Measurements from ENCODE around the gene STXBP5.

The STXBP5 gene

DNA sequence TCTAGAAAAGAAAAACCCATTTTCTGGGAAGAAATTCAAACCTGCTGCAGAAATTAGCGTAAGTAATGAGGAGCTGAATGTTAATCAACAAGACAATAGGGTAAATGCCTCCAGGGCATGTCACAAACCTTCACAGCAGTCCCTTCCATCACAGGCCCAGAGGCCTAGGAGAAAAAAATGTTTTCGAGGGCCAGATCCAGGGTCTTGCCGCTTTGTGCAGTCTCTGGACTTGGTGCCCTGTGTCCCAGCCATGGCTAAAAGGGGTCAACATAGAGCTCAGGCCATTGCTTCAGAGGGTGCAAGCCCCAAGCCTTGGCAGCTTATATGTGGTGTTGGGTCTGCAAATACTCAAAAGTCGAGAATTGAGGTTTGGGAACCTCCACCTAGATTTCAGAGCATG is 99.8 kb downstream of the STXBP5 start:
- peaks cover 6% of the 10 kb centered on the region for H3K9me3 Mint-ChIP-seq
- no peaks in the 10 kb centered on the region for H3K27me3 Mint-ChIP-seq
- H3K36me3 Mint-ChIP-seq (ENCODE audit: insufficient read depth): peaks cover 3% of the 10 kb centered on the region
- no peak for ATAC-seq (replicated peaks; ENCODE audit: extremely low read depth, poor library complexity, severe bottlenecking)
- no peak overlapping the region for H3K4me3 Mint-ChIP-seq
- H3K27ac Mint-ChIP-seq (ENCODE audit: low read depth): no peak overlapping the region
- H3K4me1 Mint-ChIP-seq: peaks cover 12% of the 10 kb centered on the region
- no peak for DNase-seq (ENCODE audit: low spot score in 2 of 2)

DNA sequence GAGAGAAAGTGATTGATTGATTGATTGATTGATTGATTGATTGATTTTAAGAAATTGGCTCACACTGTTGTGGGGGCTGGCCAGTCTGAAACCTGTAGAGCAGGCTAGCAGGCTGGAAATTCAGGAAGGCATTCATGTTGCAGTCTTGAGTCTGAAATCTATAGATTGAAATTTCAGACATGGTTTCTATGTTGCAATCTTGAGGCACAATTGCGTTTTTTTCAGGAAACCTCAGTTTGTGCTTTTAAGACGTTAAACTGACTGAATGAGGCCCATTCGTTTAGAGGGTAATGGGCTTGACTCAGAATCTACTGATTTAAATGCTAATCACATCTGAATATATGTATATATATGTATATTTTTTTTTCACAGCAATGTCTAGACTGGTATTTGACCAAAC is 106.3 kb downstream of the STXBP5 start:
- H3K36me3 Mint-ChIP-seq (ENCODE audit: insufficient read depth): peaks cover 15% of the 10 kb centered on the region
- H3K27ac Mint-ChIP-seq (ENCODE audit: low read depth): no peak overlapping the region

GRCh38 chr6:147311218-147311617 is 107.0 kb downstream of the STXBP5 start:
- H3K36me3 Mint-ChIP-seq (ENCODE audit: insufficient read depth): peaks cover 20% of the 10 kb centered on the region
- H3K9me3 Mint-ChIP-seq: no peaks in the 10 kb centered on the region
- no peaks in the 10 kb centered on the region for H3K27me3 Mint-ChIP-seq
- ATAC-seq (replicated peaks; ENCODE audit: extremely low read depth, poor library complexity, severe bottlenecking) (no peak), DNase-seq (ENCODE audit: low spot score in 2 of 2) (no peak)
- no peak overlapping the region for H3K4me3 Mint-ChIP-seq
- H3K4me1 Mint-ChIP-seq: peaks cover 7% of the 10 kb centered on the region
- no peak overlapping the region for H3K27ac Mint-ChIP-seq (ENCODE audit: low read depth)

More for the DNA sequence above, 106.3 kb downstream of the STXBP5 start:
- no peaks in the 10 kb centered on the region for H3K9me3 Mint-ChIP-seq
- no peak overlapping the region for H3K4me3 Mint-ChIP-seq
- H3K27me3 Mint-ChIP-seq: no peaks in the 10 kb centered on the region
- peaks cover 12% of the 10 kb centered on the region for H3K4me1 Mint-ChIP-seq
- DNase-seq (ENCODE audit: low spot score in 2 of 2): no peak
- no peak for ATAC-seq (replicated peaks; ENCODE audit: extremely low read depth, poor library complexity, severe bottlenecking)

- Mint-ChIP-seq H3K27ac (ENCODE audit: low read depth) (no peak overlapping the region), H3K36me3 (ENCODE audit: insufficient read depth) (peaks cover 27% of the 10 kb centered on the region), H3K27me3 (no peaks in the 10 kb centered on the region), H3K4me1 (peaks cover 21% of the 10 kb centered on the region), H3K4me3 (no peak overlapping the region), H3K9me3 (no peaks in the 10 kb centered on the region)
- no peak for ATAC-seq (replicated peaks; ENCODE audit: extremely low read depth, poor library complexity, severe bottlenecking)
- no peak for DNase-seq (ENCODE audit: low spot score in 2 of 2)
These were observed 117.0 kb downstream of the STXBP5 start for GRCh38 chr6:147321260-147321659.

- no peak for DNase-seq (ENCODE audit: low spot score in 2 of 2)
- Mint-ChIP-seq H3K36me3 (ENCODE audit: insufficient read depth) (peaks cover 26% of the 10 kb centered on the region), H3K27me3 (no peaks in the 10 kb centered on the region), H3K4me3 (peak overlapping the region; percentile 27), H3K4me1 (peaks cover 21% of the 10 kb centered on the region), H3K9me3 (no peaks in the 10 kb centered on the region), H3K27ac (ENCODE audit: low read depth) (peak overlapping the region; percentile 69)
- peak; percentile 75 for ATAC-seq (replicated peaks; ENCODE audit: extremely low read depth, poor library complexity, severe bottlenecking)
These were observed 118.3 kb downstream of the STXBP5 start for GRCh38 chr6:147322299-147323162.

- Mint-ChIP-seq H3K36me3 (ENCODE audit: insufficient read depth) (peaks cover 27% of the 10 kb centered on the region), H3K27me3 (no peaks in the 10 kb centered on the region), H3K27ac (ENCODE audit: low read depth) (no peak overlapping the region), H3K4me1 (peaks cover 21% of the 10 kb centered on the region), H3K9me3 (no peaks in the 10 kb centered on the region), H3K4me3 (no peak overlapping the region)
- DNase-seq (ENCODE audit: low spot score in 2 of 2) (no peak), ATAC-seq (replicated peaks; ENCODE audit: extremely low read depth, poor library complexity, severe bottlenecking) (no peak)
These were observed 121.3 kb downstream of the STXBP5 start for GRCh38 chr6:147325557-147325956.

GRCh38 chr6:147331401-147331800 is 127.2 kb downstream of the STXBP5 start:
- no peak for DNase-seq (ENCODE audit: low spot score in 2 of 2)
- Mint-ChIP-seq H3K36me3 (ENCODE audit: insufficient read depth) (peaks cover 19% of the 10 kb centered on the region), H3K27me3 (no peaks in the 10 kb centered on the region), H3K27ac (ENCODE audit: low read depth) (no peak overlapping the region), H3K9me3 (no peaks in the 10 kb centered on the region), H3K4me3 (no peak overlapping the region), H3K4me1 (no peaks in the 10 kb centered on the region)
- ATAC-seq (replicated peaks; ENCODE audit: extremely low read depth, poor library complexity, severe bottlenecking): no peak

- H3K4me1 Mint-ChIP-seq: no peaks in the 10 kb centered on the region
- no peak overlapping the region for H3K27ac Mint-ChIP-seq (ENCODE audit: low read depth)
- H3K9me3 Mint-ChIP-seq: no peaks in the 10 kb centered on the region
- H3K36me3 Mint-ChIP-seq (ENCODE audit: insufficient read depth): peaks cover 11% of the 10 kb centered on the region
- H3K27me3 Mint-ChIP-seq: no peaks in the 10 kb centered on the region
- DNase-seq (ENCODE audit: low spot score in 2 of 2): no peak
- ATAC-seq (replicated peaks; ENCODE audit: extremely low read depth, poor library complexity, severe bottlenecking): no peak
- no peak overlapping the region for H3K4me3 Mint-ChIP-seq
These were observed 133.7 kb downstream of the STXBP5 start for GRCh38 chr6:147337921-147338320.

DNA sequence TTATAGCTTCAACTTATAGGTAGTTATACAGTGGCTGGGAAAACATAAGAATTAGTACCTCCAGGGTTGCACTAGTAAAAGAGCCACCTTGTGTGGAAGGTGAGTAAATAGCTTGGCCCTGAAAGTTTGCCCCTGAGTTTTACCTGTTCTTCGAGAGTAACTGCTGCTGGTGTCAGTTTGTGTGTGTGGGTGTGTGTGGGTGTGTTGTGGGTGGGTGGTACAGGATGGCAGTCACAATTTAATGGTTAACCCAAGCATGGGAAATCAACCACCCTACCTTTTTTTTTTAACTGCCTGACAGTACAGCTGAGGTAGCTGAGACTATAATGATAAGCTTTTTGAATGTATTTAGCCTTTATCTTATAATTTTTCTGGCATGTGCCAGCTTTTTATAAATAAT is 137.3 kb downstream of the STXBP5 start:
- Mint-ChIP-seq H3K9me3 (no peaks in the 10 kb centered on the region), H3K4me3 (no peak overlapping the region), H3K4me1 (no peaks in the 10 kb centered on the region), H3K36me3 (ENCODE audit: insufficient read depth) (peaks cover 10% of the 10 kb centered on the region), H3K27ac (ENCODE audit: low read depth) (no peak overlapping the region), H3K27me3 (no peaks in the 10 kb centered on the region)
- DNase-seq (ENCODE audit: low spot score in 2 of 2) (no peak), ATAC-seq (replicated peaks; ENCODE audit: extremely low read depth, poor library complexity, severe bottlenecking) (no peak)

DNA sequence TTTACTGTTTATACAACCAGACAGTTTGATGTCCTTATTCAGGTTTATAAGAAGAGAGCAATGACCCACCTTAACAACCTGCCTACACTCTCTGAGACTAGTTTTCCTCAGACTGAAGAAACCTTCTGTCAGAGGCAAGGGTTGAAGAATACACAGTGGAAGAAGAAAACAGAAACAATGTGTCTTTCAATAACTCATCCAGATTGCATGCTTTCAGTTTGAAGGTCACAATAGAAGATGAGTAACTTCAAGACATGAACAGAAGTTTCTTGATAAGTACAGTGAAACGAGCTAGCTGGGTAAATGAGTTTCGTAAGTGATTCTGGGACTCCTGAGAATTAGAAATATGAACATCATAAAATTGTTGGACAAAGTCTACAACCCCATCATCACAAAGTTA is 141.7 kb downstream of the STXBP5 start:
- no peak overlapping the region for H3K27ac Mint-ChIP-seq (ENCODE audit: low read depth)
- peaks cover 5% of the 10 kb centered on the region for H3K36me3 Mint-ChIP-seq (ENCODE audit: insufficient read depth)
- H3K4me1 Mint-ChIP-seq: no peaks in the 10 kb centered on the region
- ATAC-seq (replicated peaks; ENCODE audit: extremely low read depth, poor library complexity, severe bottlenecking): no peak
- DNase-seq (ENCODE audit: low spot score in 2 of 2): no peak
- no peak overlapping the region for H3K4me3 Mint-ChIP-seq
- H3K27me3 Mint-ChIP-seq: no peaks in the 10 kb centered on the region
- no peaks in the 10 kb centered on the region for H3K9me3 Mint-ChIP-seq

- no peaks in the 10 kb centered on the region for H3K9me3 Mint-ChIP-seq
- no peaks in the 10 kb centered on the region for H3K4me1 Mint-ChIP-seq
- no peak overlapping the region for H3K27ac Mint-ChIP-seq (ENCODE audit: low read depth)
- no peaks in the 10 kb centered on the region for H3K36me3 Mint-ChIP-seq (ENCODE audit: insufficient read depth)
- H3K27me3 Mint-ChIP-seq: no peaks in the 10 kb centered on the region
- no peak overlapping the region for H3K4me3 Mint-ChIP-seq
- ATAC-seq (replicated peaks; ENCODE audit: extremely low read depth, poor library complexity, severe bottlenecking) (no peak), DNase-seq (ENCODE audit: low spot score in 2 of 2) (no peak)
These were observed 143.1 kb downstream of the STXBP5 start for GRCh38 chr6:147347179-147347881.

GRCh38 chr6:147347882-147348575 is 143.8 kb downstream of the STXBP5 start:
- Mint-ChIP-seq H3K4me3 (no peak overlapping the region), H3K36me3 (ENCODE audit: insufficient read depth) (no peaks in the 10 kb centered on the region), H3K27me3 (no peaks in the 10 kb centered on the region), H3K27ac (ENCODE audit: low read depth) (no peak overlapping the region), H3K4me1 (no peaks in the 10 kb centered on the region), H3K9me3 (no peaks in the 10 kb centered on the region)
- no peak for ATAC-seq (replicated peaks; ENCODE audit: extremely low read depth, poor library complexity, severe bottlenecking)
- DNase-seq (ENCODE audit: low spot score in 2 of 2): no peak
